ENCODE measurements around the gene GPRC5C.

GPRC5C gene

DNA sequence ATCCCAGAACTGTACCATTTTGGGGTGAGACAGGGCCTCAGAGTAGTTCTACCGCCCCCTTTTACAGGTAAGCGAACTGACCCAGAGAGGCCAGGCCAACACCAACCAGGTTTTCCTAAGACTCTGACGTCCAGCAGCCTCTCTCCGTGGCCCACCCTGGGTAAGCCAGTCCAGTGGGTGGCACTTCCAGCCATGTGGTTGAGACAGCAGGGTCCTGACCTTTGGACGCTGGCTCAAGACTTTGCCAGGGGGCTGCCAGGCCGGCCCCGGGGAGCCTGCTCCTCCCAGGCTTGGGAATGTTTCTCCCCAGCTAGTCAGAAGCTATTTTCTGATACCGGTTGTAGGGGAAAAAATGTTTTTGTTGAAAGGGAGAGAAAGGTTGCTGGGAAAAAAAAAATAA, 16.9 kb downstream of the GPRC5C start:
- DNase-seq (ENCODE audit: insufficient read length, low spot score) (no peak), FAIRE-seq (no peak)
- TF ChIP-seq, protein P1, sequence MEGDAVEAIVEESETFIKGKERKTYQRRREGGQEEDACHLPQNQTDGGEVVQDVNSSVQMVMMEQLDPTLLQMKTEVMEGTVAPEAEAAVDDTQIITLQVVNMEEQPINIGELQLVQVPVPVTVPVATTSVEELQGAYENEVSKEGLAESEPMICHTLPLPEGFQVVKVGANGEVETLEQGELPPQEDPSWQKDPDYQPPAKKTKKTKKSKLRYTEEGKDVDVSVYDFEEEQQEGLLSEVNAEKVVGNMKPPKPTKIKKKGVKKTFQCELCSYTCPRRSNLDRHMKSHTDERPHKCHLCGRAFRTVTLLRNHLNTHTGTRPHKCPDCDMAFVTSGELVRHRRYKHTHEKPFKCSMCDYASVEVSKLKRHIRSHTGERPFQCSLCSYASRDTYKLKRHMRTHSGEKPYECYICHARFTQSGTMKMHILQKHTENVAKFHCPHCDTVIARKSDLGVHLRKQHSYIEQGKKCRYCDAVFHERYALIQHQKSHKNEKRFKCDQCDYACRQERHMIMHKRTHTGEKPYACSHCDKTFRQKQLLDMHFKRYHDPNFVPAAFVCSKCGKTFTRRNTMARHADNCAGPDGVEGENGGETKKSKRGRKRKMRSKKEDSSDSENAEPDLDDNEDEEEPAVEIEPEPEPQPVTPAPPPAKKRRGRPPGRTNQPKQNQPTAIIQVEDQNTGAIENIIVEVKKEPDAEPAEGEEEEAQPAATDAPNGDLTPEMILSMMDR (IDR thresholded peaks at IDR 0.05; ENCODE audit: insufficient read depth, missing control alignments): no peak

- FAIRE-seq (no peak), DNase-seq (ENCODE audit: insufficient read length, low spot score) (no peak)
- TF ChIP-seq, protein P1 (IDR thresholded peaks at IDR 0.05; ENCODE audit: insufficient read depth, missing control alignments): no peak
Observed at GRCh38 chr17:74449306-74449705, 17.4 kb downstream of the GPRC5C start.

- DNase-seq (ENCODE audit: insufficient read length, low spot score) (no peak), FAIRE-seq (no peak)
- TF ChIP-seq, protein P1 (IDR thresholded peaks at IDR 0.05; ENCODE audit: insufficient read depth, missing control alignments): no peak
Observed at GRCh38 chr17:74449773-74450172, 17.9 kb downstream of the GPRC5C start.

DNA sequence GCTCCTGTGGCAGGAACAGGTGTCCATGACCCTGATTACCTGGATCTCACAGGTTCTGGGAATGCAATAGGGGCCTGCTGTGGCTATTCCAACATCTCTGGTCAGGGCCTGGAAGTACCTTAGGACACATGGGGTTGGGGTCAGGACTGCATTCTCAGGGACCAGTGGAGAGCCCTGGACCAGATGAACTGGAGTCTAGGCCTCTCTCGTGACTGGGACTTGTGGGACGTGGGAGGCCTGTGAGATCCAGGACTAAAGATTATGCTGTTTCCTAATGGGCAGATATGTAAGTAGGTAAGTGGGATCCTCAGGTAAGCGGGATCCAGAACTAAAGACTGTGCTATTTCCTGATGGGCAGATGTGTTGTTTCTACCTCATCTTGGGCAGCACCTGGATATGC, 18.3 kb downstream of the GPRC5C start:
- TF ChIP-seq, protein P1 (IDR thresholded peaks at IDR 0.05; ENCODE audit: insufficient read depth, missing control alignments): no peak
- FAIRE-seq (no peak), DNase-seq (ENCODE audit: insufficient read length, low spot score) (no peak)

DNA sequence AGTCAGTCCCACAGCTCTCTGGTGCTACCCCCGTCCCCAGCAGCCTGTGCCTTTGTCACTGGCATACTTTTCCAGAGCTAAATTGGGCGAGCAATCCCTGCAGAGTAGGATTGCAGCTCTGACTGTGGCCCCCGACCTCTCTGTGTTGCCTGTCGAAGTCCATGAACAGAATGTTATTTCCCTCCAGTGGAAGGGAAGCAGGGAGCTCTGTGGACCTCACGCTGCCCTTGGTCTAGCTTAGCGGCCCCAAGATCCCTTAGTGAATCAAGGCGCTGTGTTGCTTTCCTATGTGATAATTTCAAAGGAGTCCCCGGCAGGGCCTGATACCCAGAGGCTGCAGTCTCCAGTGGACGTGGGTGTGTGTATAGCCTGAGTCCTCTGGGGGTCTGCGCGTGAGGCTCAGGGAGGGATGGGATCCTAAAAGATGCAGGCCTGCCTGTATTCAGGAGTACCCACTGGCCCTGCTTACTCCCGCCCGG, 19.1 kb downstream of the GPRC5C start:
- DNase-seq (ENCODE audit: insufficient read length, low spot score) (no peak), FAIRE-seq (no peak)
- TF ChIP-seq, protein P1 (IDR thresholded peaks at IDR 0.05; ENCODE audit: insufficient read depth, missing control alignments): no peak

DNA sequence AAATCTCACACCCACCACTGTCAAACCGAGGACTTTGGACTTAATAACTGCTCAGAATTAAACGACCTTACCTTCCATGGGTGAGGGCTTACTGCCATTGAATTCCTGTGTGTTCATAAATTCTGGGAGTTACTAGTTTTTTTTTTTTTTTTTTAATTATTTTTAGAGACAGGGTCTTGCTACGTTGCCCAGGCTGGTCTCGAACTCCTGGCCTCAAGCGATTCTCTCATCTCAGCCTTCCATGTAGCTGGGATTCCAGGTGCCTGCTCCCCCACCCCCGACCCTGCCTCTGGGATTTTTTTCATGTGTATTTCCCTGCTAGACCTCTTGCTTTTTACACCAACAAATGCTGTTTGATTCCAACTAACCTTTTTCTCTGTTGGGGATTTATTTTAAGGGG, 19.7 kb downstream of the GPRC5C start:
- no peak for FAIRE-seq
- TF ChIP-seq, protein P1 (IDR thresholded peaks at IDR 0.05; ENCODE audit: insufficient read depth, missing control alignments): no peak
- no peak for DNase-seq (ENCODE audit: insufficient read length, low spot score)

- FAIRE-seq (no peak), DNase-seq (ENCODE audit: insufficient read length, low spot score) (no peak)
- TF ChIP-seq, protein P1 (IDR thresholded peaks at IDR 0.05; ENCODE audit: insufficient read depth, missing control alignments): no peak
Observed at GRCh38 chr17:74452033-74452840, 20.3 kb downstream of the GPRC5C start.

Data from D721Med (cell line).